NT2/D1 (cell line): ENCODE results near the gene IL17REL.

ENCODE experiments used
- DNase-seq: peaks from one replicate; pipeline ENCODE4 v3.0.0-alpha.2; 2011; ENCODE audit warnings: low read depth, low spot score
- H3K27me3 ChIP-seq: 2 replicates; pipeline ENCODE4 v1.6.0; 2011; ENCODE audit warnings: mild to moderate bottlenecking; ENCODE audit not compliant: insufficient read length, insufficient read depth
- H3K36me3 ChIP-seq: 2 replicates; pipeline ENCODE4 v1.6.1; 2011; ENCODE audit warnings: mild to moderate bottlenecking, low read length, mixed read lengths; ENCODE audit not compliant: insufficient read depth, insufficient read length
- H3K4me1 ChIP-seq: 2 replicates; pipeline ENCODE4 v1.5.1; 2011; ENCODE audit not compliant: insufficient read depth, insufficient read length
- H3K4me3 ChIP-seq: 2 replicates; pipeline ENCODE4 v1.5.1; 2011; ENCODE audit warnings: low read depth; ENCODE audit not compliant: insufficient read length
- H3K9ac ChIP-seq: 2 replicates; pipeline ENCODE4 v1.6.0; 2011; ENCODE audit warnings: low read depth; ENCODE audit not compliant: insufficient read length
- H3K9me3 ChIP-seq: 2 replicates; pipeline ENCODE4 v1.5.1; 2011; ENCODE audit warnings: mild to moderate bottlenecking, low read length; ENCODE audit not compliant: insufficient read depth
- SUZ12 ChIP-seq: IDR thresholded peaks from 2 replicates; pipeline ENCODE4 v1.6.1; 2011; ENCODE audit not compliant: insufficient read length, insufficient read depth; ENCODE audit errors: extremely low read depth
- YY1 ChIP-seq: IDR thresholded peaks from 2 replicates; pipeline ENCODE4 v1.6.1; 2011; ENCODE audit not compliant: insufficient read length, insufficient read depth
- ZNF274 ChIP-seq: IDR thresholded peaks from 2 replicates; pipeline ENCODE4 v1.6.1; 2011; ENCODE audit warnings: mild to moderate bottlenecking, low read depth, low read length

IL17REL gene

DNA sequence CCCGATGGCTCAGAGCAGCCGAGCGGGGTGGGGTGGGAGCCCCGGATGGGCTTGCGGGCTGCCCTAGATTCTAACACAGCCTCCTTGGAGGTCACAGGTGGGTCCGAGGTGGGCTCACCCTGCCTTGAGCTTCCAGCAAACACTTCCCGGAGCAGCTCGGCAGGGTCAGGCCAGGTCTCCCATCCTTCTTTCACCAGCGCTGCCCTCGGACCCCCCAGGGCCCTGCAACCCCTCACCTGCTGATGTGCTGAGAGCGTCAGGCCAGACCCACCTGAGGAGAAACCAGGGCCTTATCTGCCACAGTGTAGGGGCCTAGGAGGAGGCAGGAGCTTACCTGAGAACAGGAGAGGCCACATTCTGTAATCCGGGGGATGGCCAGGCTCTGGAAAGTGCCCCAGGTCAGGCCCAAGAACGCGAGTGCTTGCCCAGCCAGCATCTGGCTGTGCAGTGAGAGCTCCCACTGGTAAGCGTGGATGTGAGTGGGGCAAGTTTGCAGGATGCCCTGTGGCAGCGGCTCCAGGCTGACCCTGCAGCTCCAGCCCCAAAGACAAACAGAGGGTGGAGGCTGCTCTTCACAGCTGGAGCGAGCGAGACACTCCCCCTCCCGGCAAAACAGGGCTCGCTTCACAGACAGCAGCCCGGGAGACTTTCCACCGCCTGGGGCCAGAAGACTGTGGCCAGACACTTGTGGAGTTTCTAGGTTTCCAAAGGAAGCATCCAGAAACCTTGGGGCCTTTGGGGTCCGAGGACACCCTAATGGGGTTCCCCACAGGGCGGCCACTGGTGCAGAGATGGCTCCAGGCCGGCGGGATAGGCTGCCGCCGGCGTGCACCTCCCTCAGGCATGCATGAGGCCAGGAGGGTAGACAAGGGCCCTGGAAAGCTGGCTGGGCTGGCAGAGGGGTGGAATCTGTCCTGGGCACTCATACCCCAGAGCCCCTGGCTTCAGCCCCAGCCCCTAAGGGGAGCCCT lies at the start of gene IL17REL:
IL17REL (minus strand) TSS at position 555 of the 971 bp plus-strand sequence; CDS start at position 436, 119 bp downstream.
- no peak for TF ChIP-seq YY1
- Histone ChIP-seq H3K9me3 (no peaks in the 10 kb centered on the region), H3K4me3 (no peak within 1 kb of the TSS), H3K9ac (peak within 1 kb of the TSS; percentile 50), H3K4me1 (peaks cover 18% of the 10 kb centered on the region), H3K27me3 (peaks cover 52% of the 10 kb centered on the region), H3K36me3 (no peaks in the 10 kb centered on the region)
- DNase-seq = no peak

DNA sequence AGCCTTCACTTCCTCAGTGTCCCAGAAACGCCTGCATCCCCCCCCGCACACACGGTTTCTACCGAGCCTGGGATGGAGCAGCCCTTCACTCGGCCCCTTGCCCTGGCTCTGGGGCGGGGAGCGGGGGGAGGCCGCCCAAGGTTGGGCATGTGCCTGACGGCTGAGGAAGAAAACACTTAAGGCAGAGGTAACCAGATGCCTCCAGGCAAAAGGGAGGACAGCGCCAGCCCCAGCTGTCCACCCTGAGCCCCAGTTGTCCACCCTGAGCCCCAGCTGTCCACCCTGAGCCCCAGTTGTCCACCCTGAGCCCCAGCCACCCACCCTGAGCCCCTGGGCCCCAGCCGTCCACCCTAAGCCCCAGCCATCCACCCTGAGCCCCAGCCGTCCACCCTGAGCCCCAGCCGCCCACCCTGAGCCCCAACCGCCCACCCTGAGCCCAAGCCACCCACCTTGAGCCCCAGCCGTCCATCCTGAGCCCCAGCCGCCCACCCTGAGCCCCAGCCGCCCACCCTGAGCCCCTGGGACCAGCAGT lies 49.3 kb upstream of the IL17REL start:
- peaks cover 7% of the 10 kb centered on the region for H3K4me1 ChIP-seq
- DNase-seq = no peak
- no peak overlapping the region for H3K4me3 ChIP-seq
- H3K9me3 ChIP-seq = no peaks in the 10 kb centered on the region
- H3K36me3 ChIP-seq = no peaks in the 10 kb centered on the region
- TF ChIP-seq ZNF274 (no peak), SUZ12 (no peak), YY1 (no peak)
- no peak overlapping the region for H3K9ac ChIP-seq
- H3K27me3 ChIP-seq = no peaks in the 10 kb centered on the region

DNA sequence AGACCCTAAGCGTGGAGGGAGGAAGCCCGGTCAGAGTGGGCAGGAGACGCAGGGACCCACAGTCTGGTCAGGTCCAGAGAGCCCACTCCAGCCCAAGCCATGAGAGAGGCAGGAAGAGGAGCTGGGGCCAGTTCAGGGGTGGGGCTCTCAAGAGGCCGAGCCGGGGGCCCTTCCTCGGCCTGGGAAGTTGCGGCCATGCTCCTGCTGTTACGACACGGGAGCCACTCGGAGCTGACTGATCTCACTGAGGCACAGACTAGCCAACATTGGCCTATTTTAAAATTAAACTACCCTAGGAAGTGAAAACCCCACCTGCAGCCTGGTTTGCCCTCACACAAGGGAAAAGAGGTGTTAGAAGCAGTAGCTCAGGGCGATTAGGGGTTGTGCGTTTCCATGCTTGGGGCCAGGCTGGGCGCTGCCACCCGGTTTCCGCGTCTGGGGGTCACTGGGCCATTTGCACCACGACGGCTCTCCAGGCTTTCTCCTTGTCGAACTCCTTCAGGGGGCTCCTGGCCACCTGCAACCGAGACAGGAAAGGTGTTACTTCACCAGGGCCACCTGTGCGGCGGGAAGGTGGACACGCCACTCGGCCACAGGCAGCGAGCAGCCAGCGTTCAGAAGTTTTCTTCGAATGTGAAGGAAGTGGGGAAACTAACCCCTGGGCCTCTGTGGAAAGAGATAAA lies 48.7 kb upstream of the IL17REL start:
- H3K36me3 ChIP-seq = no peaks in the 10 kb centered on the region
- no peak overlapping the region for H3K9ac ChIP-seq
- H3K27me3 ChIP-seq = no peaks in the 10 kb centered on the region
- H3K9me3 ChIP-seq = no peaks in the 10 kb centered on the region
- no peak for DNase-seq
- H3K4me1 ChIP-seq = peaks cover 7% of the 10 kb centered on the region
- H3K4me3 ChIP-seq = no peak overlapping the region
- TF ChIP-seq YY1 (no peak), SUZ12 (no peak), ZNF274 (no peak)

DNA sequence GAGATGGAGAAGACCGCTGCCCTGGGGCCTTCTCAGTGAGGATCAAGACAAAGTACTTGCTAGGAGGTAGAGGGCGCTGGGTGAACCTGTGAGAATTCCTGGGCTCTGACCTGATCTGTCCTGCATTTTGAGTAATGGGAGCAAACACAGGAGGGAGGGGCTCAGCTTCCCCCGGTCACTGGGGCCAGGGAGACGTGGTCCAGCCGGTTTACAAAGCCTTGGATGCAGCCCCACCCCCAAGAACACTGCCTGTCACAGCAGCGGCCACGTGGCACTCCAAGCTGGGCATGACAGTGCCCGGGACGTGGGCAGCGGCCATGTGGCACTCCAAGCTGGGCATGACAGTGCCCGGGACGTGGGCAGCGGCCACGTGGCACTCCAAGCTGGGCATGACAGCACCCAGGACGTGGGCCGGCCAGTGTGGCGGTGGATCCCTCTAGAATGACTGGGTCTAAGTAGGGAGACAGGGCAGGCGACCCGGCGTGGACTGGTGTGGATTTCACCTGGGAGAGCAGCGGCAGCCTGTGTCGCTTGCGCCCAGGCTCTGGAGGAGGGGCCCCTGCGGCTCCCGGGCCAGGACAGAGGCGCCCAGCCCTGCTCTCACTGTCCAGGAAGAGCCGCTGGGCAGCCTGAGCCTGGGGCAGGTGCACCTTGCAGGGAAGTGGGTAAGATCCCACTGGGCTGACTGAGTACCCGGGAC lies 48.0 kb upstream of the IL17REL start:
- no peak for TF ChIP-seq ZNF274
- TF ChIP-seq SUZ12 = no peak
- no peak for TF ChIP-seq YY1
- peaks cover 7% of the 10 kb centered on the region for H3K4me1 ChIP-seq
- no peak overlapping the region for H3K4me3 ChIP-seq
- no peaks in the 10 kb centered on the region for H3K36me3 ChIP-seq
- no peak overlapping the region for H3K9ac ChIP-seq
- DNase-seq = no peak
- H3K27me3 ChIP-seq = no peaks in the 10 kb centered on the region
- no peaks in the 10 kb centered on the region for H3K9me3 ChIP-seq

DNA sequence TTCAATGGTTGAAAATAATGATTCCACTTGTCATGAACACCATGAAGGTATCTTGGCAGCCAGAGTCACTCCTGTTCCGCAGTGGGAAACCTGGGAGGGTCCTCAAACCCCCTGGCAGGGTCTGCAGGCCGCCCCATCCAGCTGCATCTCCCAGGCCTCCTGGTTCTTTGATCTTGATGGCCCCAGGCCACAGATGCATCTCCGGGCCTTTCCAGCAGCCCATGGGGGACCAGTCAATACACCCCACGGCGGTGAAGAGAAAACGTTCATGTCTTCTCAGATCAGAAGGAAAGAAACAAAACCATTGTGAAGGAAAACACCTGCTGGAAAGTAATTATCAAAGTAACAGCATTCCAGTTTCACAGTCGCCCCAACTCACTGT lies 47.3 kb upstream of the IL17REL start:
- Histone ChIP-seq H3K9me3 (no peaks in the 10 kb centered on the region), H3K9ac (no peak overlapping the region), H3K4me3 (no peak overlapping the region), H3K36me3 (no peaks in the 10 kb centered on the region), H3K27me3 (no peaks in the 10 kb centered on the region), H3K4me1 (peaks cover 7% of the 10 kb centered on the region)
- DNase-seq = no peak
- TF ChIP-seq YY1 (no peak), ZNF274 (no peak), SUZ12 (no peak)

DNA sequence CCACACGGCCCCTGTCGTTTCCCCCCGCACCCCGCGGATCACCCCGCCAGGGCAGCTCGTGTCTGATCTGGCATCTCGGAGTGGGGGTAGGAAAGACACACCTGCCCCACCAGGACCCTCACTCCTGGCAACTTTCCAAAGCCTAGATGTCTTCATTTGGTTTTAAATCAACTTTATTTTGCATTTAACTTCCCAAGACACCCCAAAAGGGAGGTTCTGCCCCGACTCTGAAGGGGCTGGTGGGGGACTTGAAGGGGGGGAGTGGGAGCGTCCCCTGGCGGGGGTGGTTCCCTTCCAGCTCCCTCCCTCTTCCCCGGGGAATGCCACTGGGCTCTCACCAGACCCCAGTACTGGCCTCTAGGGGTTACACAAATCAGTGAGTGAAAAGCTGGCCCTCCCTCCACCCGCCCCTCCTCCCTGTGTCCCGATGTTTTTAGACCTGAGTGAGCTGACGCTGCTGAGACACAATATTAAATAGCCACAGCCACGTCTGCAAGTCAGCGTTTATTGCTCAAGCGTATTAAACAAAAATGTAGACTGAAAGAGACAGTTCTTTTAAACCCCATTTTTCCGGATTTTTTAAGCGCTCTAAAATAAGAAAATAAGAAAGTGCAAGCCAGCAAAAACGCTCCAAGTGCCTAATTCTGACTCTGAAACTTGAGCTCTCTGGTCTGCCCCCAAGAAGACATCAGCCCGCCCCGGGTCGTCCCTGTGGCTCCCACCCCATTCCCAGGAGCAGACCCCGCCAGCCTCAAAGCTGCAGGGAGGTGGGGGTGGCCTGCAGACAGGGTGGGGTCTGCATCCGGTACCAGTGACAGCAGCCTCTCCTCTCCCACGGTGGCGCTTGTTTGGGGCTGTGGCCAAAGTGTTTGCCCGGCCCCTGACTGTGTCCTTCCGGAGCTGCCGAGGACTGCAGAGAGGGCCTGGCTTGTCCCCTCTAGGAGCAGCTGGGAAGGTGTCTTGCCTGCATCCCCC lies 46.6 kb upstream of the IL17REL start:
- Histone ChIP-seq H3K9ac (peak overlapping the region; percentile 64), H3K4me1 (peaks cover 7% of the 10 kb centered on the region), H3K36me3 (no peaks in the 10 kb centered on the region), H3K9me3 (no peaks in the 10 kb centered on the region), H3K27me3 (no peaks in the 10 kb centered on the region), H3K4me3 (peak overlapping the region; percentile 44)
- peak; percentile 48 for DNase-seq
- no peak for TF ChIP-seq ZNF274
- no peak for TF ChIP-seq YY1
- no peak for TF ChIP-seq SUZ12
